HG02973 (cell line): ENCODE data around the gene LZTS3.
A peak's percentile ranks its signal among the peaks of the same experiment; 100 is the strongest.
"Not testable (repeated sequence)": the region's sequence is repeated elsewhere in the genome, so short reads cannot be mapped to it uniquely, and the experiment has no call there.

ENCODE experiments used
- ATAC-seq: cut with Tn5 transposase; IDR thresholded peaks from one replicate; pipeline ENCODE4 v1.9.1; 2021; ENCODE audit warnings: moderate library complexity; ENCODE audit not compliant: unreplicated experiment

LZTS3 gene

DNA sequence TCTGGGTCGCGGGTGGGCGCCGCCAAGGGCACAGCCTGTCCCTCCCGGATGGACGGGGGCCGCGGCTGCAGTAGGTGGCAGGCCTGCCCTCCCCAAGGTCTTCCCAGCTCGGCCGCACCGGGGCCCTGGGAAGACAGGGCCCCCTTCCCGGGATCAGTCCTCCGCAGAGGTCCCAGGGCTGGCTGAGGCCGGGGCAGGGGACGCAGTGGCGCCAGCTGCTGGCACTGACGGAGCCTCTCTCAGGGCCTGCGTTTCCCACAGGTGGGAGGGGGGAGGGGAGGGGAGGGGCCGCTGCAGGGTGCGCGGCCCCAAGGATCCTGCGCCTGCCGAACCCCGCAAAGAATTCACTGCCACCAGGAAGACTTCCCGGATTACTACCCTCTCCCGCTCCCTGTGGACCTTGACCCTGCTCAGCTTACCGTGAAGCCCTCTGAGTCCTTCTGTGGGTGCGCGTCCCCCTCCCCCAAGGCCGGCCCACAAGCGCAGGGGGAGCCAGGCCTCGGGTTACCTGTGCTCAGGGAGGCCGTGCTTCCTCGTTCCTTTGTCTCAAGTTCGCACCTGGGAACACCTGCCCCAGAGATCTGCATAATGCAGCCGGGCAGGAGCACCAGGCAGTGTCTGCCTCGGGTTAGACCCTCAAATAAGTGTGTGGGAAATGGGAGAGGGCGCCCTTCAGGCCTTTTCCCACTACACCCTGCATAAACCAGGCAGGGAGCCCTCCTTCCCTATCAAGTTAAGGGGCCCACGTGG is 5.1 kb downstream of the LZTS3 start:
- no peak for ATAC-seq

DNA sequence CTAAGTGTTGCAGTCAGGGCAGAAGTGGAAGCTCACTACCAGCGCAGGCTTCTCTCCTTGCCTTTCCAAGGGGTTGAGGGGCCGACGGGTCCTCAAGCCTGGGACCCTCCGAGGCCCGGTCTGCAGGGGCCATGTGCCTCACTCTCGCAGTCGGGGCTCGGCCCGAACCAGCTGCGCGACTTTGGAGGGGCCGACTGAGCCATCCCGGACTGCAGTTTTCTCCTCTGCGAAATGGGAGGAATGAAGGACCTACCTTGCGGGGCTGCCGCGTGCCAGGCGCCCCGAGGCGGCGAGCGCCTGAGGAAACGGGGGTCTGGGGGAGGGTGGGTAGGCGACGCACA is 5.6 kb downstream of the LZTS3 start:
- ATAC-seq = no peak

DNA sequence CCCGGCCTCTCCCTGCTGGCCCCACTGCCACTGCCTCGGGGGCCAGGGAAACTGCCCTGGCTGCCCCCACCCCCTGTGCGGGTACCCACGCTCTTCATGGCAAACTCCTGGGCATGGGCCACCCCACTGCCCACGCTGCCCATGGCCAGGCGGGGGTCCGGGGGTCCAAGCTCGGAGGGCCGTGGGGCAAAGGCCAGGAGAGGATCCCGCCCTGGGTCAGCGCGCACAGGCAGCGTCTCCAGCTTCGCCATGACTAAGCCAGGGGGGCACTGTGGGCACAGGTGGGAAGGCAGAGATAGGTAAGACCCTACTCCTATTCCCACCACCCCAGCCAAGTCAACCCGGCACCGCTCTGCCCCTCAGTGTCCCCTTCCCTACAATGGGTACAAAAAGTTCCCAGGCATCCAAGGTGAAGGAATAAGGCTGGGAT is 6.4 kb downstream of the LZTS3 start:
- ATAC-seq = no peak

DNA sequence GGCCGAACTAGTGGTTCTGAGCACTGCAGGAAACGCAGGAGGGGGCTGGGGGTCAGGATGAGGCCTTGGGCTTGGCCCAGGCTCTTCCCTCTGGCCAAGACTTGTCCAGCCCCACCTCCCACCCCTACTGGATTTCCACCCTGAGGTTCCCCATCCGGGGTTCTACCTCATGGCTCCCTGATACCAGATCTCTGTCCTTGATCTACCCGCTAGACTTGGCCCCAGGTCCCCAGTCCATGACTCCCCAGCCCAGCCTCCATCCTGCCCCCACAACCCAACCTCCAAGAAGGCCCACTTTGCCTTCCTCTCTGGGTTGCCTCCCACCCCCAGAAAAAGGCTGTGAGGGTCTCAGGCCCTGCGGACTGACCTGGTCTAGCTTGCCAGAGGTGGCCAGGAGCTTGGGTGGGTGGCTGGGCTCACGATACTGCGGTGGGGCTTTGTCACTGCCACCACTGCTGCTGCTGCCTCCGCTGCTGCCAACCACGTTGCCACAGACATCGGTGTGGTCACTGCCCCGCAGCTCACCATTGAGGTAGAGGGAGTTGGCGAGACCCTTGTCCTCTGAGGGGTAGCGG is 6.9 kb downstream of the LZTS3 start:
- ATAC-seq = no peak

GRCh38 chr20:3165473-3166337 is 7.6 kb downstream of the LZTS3 start:
- ATAC-seq = no peak

DNA sequence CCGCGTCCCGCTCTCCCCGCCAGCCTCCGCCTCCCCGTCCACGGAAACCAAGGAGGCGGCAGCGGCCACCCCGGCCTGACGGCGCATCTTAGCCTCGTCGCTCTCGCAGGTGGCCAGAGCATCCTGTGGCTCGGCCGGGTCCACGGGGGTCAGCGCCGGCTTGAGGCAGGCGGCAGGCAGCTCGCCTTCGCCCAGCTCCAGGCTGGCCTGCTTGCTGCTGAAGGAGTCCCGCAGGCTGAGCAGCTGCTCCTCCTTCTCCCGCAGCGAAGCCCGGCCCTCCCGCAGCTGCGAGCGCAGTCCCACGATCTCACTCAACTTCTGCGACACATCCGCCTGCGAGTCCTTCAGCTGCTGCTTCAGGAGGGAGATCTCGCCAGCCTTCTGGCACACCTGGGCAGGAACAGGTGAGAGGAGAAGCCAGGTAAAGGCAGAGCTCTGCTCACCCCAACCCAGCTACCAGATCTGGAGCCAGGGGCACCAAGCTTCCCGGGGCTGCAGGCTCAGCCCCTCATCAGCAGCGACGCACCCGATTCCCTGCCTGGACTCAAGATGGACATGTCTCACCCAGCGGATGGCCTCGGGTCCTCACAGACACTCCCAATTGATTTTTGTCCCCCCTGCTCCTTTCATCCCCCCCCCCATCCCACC is 8.5 kb downstream of the LZTS3 start:
- ATAC-seq = no peak

DNA sequence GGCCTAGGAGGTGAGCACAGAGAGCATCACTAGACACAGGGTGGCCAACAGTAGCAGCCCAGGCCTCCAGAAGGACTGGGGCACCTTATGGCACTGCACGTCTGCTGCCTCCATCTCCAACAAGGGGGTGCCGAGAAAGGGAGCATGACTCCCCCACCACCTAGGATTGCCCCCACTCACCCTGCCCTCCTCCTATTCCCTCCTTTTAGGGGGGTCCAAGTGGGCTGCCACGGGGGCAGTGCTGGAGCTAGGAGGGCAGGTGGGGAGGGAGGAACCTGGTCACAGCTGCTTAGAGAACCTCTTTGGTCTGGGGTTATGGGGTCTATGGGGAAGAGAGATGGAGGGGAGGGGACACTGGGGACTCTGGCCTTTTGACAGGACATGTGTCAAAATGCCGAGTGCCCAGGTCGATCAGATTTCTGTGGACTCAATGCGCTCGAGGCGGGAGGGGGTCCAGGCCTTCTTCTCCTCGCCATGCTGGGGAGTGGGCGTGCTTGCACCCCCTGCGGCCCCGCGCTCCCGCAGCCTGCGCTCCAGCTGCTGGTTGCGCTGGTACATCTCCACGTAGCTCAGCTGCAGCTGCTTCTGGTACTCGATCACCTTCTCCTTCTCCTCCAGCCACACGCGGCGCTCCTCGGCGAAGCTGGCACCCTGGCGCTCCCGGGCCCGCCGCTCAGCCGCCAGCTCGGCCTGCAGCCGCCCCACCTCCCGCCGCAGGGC is 9.1 kb downstream of the LZTS3 start:
- ATAC-seq = no peak

- no peak for ATAC-seq
These were observed 10.0 kb downstream of the LZTS3 start for GRCh38 chr20:3163099-3164042.

- ATAC-seq = no peak
These were observed 11.2 kb downstream of the LZTS3 start for GRCh38 chr20:3162080-3162611.

GRCh38 chr20:3161316-3162079 is 11.9 kb downstream of the LZTS3 start:
- ATAC-seq = no peak

DNA sequence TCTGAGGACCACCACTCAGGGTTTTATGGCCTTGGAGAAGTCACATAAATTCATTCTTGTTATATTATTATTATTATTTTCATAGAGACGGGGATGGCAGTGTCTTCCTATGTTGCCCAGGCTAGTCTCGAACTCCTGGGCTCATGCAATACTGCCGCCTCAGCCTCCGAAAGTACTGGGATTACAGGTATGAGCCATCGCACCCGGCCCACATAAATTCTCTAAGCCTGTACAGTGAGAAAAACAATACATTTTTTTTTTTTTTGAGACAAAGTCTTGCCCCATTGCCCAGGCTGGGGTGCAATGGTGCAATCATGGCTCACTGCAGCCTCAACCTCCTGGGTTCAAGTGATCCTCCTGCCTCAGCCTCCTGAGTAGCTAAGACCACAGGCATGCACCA is 12.9 kb downstream of the LZTS3 start:
- ATAC-seq = no peak

DNA sequence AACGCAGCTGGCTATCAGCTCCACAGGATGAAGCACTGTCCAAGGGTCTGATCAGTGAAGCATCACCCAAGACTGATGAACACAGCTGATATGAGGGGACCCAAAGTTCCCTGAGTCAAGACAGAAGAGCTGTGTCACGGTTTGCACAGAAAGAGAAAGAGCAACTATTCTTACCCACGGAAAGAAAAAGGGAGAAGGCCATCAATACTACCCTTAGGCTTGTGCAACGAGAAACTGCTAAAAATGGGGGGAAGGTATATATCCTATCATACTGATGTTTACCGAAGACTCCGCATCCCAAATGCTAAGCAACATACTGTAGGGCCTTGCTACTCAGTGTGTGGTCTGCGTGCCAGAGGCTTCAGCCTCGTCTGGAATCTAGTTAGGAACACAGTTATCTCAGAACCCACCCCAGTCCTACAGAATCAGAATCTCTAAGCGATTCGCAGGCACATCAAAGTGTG is 14.3 kb downstream of the LZTS3 start:
- no peak for ATAC-seq

GRCh38 chr20:3157817-3158216 is 15.5 kb downstream of the LZTS3 start:
- no peak for ATAC-seq

DNA sequence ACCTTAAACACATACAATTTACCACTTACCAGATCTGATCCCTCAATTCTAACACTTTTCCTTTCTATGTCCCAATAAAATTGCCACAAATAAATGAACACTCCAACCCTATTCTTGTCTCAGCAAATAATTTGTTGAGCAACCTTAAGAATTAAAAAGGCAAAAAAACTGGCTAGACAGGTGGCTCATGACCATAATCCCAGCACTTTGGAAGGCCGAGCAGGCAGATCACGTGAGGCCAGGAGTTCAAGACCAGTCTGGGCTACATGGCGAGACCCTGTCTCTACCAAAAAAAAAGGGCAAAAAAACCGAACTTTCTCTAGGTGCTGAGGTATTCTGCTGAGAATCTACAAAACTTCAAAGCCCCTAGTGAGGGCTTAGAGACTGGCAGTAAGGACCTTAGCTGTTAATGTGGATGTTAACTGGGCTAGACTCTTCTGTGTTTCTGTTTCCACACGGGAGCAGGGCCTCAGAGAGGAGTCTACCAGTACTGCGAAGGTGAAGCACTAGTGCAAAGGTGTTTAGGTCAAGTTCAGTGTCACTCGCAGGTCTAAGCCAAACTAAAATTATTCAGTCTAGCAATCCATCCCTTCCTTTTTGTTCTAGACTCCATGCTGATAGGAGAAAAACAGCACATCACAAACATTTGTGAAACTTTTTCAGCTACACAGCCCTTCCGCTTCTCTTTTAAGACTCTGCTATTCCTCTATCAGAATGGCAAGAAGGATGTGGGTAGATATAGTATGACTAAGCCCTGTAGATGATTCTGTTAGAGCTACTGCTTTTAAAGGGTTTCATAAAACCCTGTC is 16.3 kb downstream of the LZTS3 start:
- peak; percentile 74 for ATAC-seq

DNA sequence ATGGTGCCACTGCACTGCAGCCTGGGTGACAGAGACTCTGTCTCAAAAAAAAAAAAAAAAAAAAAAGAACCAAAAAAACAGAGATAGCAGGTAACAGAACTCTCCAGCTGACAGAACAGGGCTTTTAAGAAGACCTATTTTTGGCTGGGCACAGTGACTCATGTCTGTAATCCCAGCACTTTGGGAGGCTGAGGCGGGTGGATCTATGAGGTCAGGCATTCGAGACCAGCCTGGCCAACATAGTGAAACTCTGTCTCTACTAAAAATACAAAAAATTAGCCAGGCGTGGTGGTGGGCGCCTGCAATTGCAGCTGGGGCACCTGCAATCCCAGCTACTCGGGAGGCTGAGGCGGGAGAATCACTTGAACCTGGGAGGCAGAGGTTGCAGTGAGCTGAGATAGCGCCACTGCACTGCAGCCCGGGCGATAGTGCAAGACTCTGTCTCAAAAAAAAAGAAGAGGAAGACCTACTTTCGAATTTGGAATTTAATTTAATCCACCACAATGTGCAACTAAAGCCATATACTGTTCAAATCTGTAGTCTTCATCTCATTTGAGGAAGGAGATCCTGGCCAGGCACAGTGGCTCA is 21.2 kb downstream of the LZTS3 start:
- ATAC-seq = not testable (repeated sequence)

- no peak for ATAC-seq
These were observed 22.4 kb downstream of the LZTS3 start for GRCh38 chr20:3150908-3151307.

DNA sequence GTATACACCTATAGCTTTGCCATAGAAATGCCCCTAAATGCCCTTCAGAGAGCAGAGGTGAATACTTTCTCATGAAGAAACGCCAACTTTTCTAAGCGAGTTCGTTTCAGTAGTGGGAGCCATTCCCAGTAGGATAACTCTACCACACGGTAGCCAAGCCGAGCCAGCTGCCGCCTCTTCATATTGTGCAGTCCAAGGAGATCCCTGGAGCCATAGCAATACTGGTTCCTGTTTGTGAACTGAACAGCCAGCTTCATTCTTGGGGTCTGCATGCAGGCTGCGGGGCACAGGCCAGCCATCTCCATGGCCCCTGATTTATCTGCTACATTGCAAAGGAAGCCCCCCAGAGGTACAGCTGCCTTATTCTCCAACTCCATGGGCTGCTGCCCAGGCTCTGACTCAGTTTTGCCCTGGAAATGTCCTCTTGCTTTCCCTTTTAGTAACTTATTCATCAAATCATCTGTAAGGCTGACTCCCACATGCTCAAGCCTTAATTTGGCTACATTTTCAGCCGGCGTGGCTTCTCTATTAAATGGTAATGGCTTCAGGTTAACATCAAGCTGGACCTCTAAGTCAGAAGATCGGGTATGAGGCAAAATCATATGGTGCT is 26.5 kb downstream of the LZTS3 start:
- ATAC-seq = no peak
